NAMALWA (cell line): Measurements from ENCODE around the gene WDR6.

ENCODE experiments used
- DNase-seq: peaks from one replicate; pipeline ENCODE4 v3.0.0-alpha.2; 2015; ENCODE audit warnings: low spot score

WDR6 gene

GRCh38 chr3:49007068-49007770, at the start of gene WDR6:
Gene WDR6, plus strand, starts transcription at chr3:49007391. Its CDS starts 41 bp downstream, at chr3:49007432.
- DNase-seq: peak; percentile 90

GRCh38 chr3:48960841-48961413, 46.3 kb upstream of the WDR6 start:
- DNase-seq: no peak

- DNase-seq: no peak
Measured at GRCh38 chr3:48962340-48962739, 44.9 kb upstream of the WDR6 start.

GRCh38 chr3:48962939-48963338, 44.3 kb upstream of the WDR6 start:
- no peak for DNase-seq

GRCh38 chr3:48963591-48963990, 43.6 kb upstream of the WDR6 start:
- DNase-seq: no peak

- DNase-seq: no peak
Measured at GRCh38 chr3:48966367-48966766, 40.8 kb upstream of the WDR6 start.

GRCh38 chr3:48966876-48967361, 40.3 kb upstream of the WDR6 start:
- DNase-seq: no peak

- DNase-seq: no peak
Measured at GRCh38 chr3:48970586-48970985, 36.6 kb upstream of the WDR6 start.

- no peak for DNase-seq
Measured at GRCh38 chr3:48974076-48974864, 32.9 kb upstream of the WDR6 start.

GRCh38 chr3:48979451-48979850, 27.7 kb upstream of the WDR6 start:
- no peak for DNase-seq

GRCh38 chr3:48980295-48980694, 26.9 kb upstream of the WDR6 start:
- no peak for DNase-seq

- no peak for DNase-seq
Measured at GRCh38 chr3:48982016-48982415, 25.2 kb upstream of the WDR6 start.

- no peak for DNase-seq
Measured at GRCh38 chr3:48982686-48983085, 24.5 kb upstream of the WDR6 start.

GRCh38 chr3:48983096-48983495, 24.1 kb upstream of the WDR6 start:
- DNase-seq: no peak

- DNase-seq: no peak
Measured at GRCh38 chr3:48984663-48985062, 22.5 kb upstream of the WDR6 start.

GRCh38 chr3:48985831-48986376, 21.3 kb upstream of the WDR6 start:
- no peak for DNase-seq

GRCh38 chr3:48989126-48989795, 17.9 kb upstream of the WDR6 start:
- DNase-seq: no peak

GRCh38 chr3:48989796-48990635, 17.2 kb upstream of the WDR6 start, which contains the start of gene P4HTM:
Gene P4HTM, plus strand, starts transcription at chr3:48990241. Its CDS starts 16 bp downstream, at chr3:48990257.
- peak; percentile 31 for DNase-seq

GRCh38 chr3:48990636-48991469, 16.3 kb upstream of the WDR6 start:
- DNase-seq: no peak
